HG03520 (cell line): ENCODE results near the gene NAALADL2.

Experiments used
- ATAC-seq: cut with Tn5 transposase; IDR thresholded peaks from one replicate; pipeline ENCODE4 v1.9.1; 2021; ENCODE audit warnings: mild to moderate bottlenecking, moderate library complexity; ENCODE audit not compliant: unreplicated experiment

The NAALADL2 gene

DNA sequence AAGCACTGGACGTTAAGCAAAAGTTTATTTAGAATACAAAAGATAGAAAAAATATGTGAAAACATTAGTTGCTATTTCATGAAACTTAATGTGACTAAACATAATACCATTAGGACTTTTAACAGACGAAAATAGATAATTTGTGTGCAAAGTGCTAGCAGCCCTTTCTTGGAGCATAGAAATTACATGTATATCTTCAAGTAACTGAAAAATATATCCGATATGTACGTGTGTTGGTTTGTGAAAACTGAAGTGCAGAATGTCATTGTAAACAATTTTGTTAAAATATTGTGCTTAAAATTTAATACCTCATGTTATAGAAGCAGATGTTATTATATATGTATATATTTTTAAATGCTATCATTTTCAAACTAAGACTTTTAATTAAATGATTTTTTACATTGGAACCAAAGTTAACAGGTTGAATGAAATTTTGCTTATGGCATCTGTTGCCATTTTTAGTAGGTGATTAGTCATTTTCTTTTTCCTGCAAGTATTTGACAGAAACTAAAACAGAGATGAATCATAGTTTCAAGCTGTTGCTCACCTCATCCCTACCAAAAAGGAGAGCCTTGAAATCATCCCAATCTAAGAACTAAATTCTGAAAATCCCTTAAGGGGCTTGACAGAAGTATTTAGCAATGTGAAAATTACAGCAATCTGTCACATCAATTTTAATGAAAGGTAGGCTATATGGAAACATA lies 334.8 kb downstream of the NAALADL2 start:
- no peak for ATAC-seq

DNA sequence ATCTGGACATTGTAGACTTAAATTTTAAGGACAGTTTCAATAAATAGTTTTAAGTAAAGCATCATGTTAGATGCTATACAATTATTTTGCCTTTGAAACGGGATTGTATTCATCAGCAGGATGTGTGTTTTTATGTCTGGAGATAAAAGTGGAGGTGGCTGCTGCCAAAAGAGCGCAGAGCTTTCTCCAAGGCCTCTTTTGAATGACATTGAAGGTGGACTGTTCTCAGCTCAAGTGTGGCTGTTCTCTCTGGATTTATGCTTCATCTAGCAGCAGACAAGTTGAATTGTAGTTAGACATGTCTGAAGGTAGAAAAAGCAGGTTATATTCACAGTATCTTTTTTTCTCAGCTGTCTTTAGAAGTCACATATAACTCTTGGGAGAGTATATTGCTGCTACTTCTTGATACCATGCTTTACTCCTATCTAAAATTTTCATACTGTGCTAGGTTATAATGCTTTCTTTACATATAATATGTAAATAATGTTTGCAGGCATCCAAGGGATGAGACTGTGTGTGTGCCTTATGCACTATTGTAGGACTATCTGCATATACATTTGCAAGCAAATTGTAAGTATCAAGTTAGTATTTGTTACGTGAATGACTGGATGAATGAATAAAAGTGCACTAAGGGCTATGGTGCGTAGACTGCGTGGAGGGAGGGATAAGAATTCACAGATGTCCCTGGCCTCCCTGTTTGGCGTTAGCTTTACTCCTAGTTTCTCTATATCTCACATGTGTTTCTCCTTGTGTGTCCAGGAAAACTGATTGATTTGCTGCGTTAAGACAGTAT lies 340.1 kb downstream of the NAALADL2 start:
- ATAC-seq, result no peak

DNA sequence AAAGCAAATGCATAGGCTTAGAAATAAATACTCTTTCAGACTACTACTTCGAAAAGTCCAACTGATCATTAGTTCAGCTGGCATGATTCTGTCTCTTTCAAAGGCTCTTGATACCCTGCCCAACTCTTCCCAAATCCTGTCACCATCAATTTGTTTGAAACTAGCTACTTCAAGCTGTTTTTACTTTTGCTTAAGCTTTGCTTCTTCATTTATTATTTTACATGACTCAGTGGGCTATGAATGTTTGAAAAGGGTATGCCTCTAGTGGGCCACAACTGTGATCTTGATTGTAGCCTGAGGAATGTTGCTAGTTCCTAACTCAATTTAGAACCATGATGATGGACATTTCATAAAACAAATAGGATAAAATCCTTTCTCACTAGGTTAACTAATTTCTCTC lies 340.8 kb downstream of the NAALADL2 start:
- ATAC-seq, result no peak

DNA sequence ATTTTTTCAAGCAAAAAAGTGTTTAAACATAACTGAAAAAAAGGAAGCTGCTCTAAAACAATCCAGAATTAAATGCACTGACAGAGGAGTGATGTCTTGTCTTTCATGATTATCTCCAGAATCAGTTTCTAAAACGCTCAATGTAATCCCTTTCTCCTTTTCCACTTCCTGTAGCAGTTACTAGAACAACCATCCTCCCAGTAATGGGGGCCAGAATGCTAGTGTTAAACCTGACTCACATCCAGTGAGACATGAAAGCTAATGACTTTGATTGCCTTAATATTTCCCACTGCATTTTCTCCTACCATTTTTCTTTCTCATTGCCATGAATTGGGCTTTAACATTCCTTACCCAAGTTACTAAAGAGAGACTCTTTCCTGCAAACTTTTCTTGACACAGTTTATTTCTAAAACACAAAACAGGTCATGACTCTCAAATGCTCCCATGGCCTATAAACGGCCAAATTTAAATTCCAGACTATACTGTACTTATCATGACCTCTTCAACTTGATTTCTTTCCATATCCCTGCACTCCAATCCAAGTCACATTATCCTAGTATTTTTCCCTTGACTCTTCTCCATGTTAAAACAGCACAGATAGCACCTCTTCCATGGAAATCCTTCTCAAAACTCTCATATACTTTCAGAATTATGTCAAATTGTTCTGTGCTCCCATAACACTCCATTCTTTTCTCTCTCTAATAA lies 341.4 kb downstream of the NAALADL2 start:
- no peak for ATAC-seq

DNA sequence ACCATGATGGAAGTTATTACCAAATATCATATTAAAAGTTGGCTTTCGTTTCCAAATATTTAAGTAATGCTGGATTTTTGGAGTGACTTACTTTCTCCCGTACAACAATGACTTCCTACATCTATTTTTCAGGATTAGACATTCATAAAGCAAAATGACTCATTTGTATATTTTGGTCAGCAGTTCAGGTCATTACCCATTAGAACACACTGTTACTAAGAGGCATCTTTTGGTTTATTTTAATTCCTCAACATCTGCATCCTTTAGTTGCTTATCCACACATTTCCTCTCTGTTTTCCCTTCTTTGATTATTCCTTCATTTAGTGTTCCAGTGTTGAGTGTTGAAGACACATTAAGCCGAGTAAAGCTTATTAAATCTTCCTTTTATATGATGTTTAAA lies 348.2 kb downstream of the NAALADL2 start:
- ATAC-seq, result no peak

DNA sequence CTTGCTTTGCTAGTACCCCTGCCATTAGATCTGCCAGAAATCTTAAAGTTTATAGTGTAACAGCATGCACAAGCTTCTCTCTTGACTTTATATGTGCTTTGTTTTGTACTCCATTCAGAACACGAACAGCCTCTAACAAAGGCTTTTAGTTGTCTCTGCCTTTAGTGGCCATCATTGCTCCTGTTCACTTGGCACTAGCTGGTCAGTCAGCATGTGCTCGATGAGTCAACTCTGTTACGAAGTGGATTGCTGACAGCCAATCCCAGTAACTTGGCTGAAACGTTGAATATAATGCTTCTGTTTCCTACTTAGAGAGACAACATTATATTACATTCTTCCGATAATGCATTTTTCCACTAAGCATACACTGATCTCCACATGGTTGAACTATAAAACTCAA lies 349.2 kb downstream of the NAALADL2 start:
- ATAC-seq, result no peak

DNA sequence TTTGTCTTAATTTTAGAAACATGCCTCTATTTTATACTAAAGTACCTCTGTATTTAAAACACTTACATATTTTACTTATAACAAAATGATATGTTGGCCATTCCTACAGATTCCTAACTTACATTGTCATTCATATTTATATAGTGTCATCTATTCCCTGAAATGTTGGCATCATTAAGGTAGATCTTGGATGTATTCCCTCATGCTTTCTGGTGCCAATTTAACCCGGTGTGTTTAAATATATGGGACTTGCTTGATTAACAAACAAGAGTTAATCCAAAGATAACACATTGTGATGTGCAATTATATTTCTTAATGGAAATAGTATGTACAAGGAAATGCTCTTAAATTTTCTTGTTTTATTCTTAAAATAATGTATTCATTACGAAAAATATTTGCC lies 352.3 kb downstream of the NAALADL2 start:
- ATAC-seq, result no peak

DNA sequence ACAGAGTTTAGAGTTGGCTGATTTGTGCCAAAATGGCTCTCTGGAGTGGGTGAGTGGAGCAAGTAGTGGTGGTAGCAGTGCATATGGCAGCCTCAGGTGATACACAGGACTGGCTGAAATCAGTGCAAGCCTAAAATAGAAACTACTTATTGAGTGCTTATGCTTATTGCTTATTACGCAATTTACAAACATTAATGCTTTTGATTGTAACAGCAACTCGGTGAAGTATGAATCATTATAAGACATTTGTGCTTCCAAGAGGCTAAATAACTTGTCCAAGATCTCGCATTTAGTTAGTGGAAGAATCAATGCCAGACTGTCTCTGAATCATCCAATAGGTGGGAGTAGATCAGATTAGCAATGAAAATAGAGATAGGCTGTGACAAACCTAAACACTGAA lies 353.8 kb downstream of the NAALADL2 start:
- no peak for ATAC-seq

DNA sequence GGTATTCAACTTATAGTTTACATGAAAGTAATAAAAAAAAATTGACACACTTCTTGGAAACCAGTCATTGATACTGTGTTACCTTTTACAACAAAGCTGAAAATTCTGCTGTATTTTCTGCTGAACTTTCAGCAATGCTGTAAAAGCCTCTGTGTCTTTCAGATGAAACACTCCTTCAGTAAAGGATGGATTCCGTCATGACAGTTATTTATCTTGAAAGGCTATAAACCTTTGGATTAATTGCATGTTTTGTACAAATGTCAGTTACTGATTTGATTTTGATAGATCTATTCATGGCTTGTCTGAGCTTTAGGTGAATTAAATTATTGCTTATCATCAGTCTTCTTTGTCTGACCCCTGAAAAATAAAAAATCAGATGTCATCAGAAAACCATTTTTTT lies 355.1 kb downstream of the NAALADL2 start:
- no peak for ATAC-seq

DNA sequence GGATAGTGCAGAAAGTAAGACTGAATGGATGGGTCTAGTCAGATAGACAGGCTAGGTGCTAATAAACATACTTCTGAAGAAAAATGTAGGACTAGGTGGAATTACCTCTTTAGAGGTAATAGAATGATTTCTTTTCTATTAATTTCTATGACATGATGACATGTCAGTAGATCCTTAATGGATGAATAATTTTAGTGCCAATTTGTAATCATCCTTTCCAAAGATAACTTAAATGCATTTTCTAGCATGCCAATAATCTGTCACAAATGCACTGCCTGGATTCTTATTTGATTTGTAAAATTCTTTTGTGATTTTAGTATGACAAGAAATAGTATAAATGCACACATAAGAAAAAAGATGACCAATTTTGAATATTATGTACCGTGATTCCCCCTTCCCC lies 356.7 kb downstream of the NAALADL2 start:
- no peak for ATAC-seq

DNA sequence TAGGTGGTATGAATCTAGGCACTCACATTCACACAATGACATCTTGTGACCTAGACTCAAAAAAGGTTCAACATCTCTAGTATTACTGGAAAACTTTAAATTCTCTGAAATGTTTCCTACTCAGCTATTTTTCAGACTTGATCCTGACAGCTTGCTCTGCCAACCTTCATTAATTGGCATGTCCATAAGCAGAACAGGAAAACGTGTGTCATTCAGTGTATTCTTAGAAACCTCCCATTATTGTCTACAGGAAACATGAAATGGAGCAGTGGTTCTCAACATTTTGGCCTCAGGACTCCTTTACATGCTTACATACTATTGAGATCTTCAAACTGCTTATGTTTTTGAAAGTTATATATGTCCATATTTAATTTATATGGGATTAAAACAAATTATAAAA lies 363.2 kb downstream of the NAALADL2 start:
- ATAC-seq, result no peak

DNA sequence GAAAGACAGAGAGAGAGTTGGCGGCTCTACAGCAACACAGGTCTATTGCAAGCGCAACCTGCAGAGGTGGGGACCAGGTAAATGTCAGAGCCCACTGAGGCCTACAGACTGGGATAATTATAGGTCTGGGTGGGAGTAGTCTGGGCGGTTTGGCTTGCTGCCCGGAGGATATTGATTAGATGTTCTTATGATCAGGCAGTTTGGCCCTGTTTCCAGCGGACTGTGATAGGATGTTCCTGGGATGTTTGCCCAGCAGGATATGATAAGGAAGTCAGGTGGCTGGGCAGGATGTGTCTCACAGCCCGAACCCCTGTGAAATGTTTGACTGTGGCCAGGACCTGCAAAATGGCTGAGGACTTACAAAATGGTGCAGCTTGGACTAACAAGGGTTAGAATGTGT lies 364.9 kb downstream of the NAALADL2 start:
- ATAC-seq, result no peak

DNA sequence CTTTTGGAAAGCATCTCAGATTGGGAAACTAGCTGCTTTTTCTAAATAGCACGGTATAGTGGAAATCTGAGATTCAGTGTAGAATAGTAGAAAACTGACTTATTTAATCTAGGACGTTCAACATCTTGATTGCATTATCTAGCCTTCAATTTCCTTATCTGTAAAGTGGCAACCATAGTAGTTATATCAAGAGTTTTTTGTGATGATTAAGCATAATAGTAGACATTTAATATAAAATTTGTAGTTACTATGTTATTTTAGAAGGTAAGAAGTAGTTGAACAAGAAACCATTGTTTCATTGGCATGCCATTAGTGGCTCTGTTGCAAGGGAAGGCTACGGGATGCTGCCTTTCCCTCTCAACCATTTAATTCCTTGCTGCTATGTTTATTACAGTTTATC lies 367.3 kb downstream of the NAALADL2 start:
- no peak for ATAC-seq

DNA sequence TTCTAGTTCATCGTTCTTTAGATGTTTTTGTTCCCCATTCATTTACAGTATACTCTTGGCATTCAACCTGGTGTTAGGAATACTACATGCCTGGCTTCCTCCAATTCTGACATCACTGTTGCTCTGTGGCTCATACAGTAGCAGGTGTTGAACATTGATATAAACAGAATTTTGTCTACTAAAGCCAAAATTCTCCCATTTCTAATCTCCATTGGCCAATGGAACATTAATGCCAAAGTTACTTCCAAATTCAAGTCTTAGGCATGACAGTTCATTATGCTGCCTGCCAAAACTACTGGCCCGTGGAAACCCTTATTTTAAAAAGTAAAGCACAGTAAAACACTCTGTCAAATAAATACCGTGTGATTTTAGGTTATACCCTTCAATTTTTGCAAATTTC lies 368.0 kb downstream of the NAALADL2 start:
- no peak for ATAC-seq

DNA sequence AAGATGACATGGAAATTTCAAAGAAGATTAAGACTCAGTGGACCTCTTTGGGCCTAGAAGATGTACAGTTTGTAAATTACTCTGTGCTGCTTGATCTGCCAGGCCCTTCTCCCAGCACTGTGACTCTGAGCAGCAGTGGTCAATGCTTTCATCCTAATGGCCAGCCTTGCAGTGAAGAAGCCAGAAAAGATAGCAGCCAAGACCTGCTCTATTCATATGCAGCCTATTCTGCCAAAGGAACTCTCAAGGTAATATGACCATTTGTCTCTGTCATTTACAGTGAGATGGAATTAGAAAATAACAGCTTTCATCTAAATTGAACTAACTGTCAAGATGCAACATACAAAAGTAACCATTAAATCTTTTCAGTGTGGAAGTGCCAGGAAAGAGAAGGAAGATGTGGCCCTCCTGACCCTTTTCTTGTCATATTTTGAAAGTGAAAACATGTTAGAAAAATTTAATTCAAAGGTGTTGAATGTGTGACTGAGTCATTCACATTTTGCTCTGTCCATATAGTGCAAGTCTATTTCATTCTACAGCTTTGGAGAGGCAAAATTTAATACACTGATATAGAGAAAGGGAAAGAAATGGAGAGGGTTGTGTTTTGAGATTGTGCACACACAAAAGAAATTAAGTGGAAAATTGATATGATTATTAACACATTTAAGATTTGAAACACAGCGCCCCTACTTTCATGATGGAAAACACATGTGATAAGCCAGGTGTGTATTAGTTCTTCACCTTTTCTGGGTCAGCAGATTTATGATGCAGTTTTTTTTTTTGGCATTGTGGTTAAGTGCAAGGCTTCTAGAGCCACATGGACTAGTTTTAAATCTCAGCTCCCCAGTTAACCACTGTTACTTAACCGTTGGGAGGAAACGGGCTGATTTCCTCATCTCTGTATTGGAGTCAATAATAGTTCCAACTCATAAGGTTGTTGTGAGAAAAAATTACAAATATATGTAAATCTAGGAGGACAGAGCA lies 375.1 kb downstream of the NAALADL2 start:
- no peak for ATAC-seq

DNA sequence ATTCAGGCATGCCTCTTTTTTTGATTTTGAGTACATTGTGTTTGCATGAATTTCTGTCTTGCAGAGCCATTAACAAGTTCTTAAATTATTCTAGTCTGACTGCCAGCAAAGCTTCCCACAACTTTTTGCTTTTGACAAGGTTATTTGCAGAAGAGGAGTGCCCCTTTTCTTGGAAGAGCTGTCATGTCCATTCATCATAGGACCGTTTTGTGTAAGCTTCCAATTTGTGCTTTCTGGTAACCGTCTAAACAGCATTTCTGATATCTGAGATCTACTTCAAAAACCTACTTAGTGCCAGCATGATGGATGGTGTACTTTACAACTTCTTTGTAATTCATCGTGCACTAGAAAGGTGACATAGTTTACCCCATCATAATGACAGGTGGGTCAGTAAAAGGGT lies 379.7 kb downstream of the NAALADL2 start:
- ATAC-seq, result no peak

DNA sequence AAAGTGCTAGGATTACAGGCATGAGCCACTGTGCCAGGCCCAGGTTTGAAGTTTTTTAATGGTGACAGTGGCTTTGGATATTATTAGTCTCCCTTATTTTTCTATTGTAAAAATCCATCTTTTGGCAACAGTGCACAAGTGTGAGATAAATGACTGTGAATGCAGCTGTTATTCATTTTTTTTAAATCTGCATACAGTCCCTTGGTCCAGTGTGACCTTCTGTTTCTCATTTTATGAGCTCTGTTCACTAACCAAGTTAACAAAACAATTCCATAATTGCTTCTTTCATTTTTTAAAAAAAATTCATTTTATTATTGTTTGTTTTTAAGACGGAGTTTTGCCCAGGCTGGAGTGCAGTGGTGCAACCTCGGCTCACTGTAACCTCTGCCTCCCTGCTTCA lies 381.8 kb downstream of the NAALADL2 start:
- ATAC-seq, result no peak

DNA sequence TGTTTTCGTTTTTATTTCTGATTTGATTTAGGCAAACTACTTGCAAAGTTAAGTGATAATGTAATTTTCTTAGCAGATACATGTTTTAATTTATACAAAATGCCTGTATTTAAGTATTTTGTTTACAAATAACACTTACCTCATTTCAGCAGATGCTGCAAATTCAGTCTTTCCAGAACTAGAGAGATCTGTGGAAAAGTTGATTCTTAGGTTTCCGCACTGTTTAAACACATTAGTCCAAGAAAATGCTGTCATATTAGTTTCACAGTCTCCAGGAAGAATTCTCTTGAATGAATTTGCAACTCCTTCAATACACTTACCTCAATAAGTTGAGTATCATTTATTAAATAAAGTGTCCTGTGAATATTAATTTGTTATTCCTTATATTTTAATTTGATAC lies 383.1 kb downstream of the NAALADL2 start:
- no peak for ATAC-seq

DNA sequence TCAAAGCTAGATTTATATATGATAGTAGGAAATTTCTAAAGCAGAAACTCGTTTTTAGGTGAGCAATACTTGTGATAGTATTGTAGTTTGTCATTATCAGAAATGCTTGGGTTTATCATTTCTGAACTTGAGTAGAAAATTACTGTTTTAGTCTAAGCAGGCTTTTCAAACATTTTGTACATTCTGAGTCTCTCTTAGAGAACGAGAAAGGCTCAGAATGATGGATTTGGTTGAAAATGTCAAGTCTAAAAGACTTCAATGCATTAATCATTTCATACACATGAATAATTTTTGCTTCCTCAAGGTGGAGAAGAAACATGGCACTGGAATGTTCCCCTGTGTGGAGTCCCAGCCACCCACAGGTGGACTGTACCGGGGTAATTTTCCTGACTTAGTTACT lies 387.1 kb downstream of the NAALADL2 start:
- ATAC-seq, result no peak

DNA sequence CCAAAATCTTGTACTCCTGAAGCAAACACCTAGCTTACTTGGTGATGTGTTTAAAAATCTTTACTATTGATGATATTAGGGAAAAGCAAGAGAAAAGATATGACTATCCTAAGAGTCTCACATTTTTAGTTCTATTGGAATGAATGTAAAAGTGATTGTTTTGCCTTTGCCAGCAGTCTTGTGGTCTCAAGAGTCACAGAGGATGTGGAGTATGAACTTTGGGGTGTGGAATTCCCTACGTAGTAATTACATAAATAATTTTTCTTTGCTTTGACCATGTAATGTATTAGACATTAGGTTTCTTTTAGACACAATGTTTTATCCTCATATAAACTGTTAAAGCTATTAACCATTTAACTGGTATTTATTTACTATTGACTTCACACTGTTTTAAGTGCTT lies 387.6 kb downstream of the NAALADL2 start:
- ATAC-seq, result no peak

DNA sequence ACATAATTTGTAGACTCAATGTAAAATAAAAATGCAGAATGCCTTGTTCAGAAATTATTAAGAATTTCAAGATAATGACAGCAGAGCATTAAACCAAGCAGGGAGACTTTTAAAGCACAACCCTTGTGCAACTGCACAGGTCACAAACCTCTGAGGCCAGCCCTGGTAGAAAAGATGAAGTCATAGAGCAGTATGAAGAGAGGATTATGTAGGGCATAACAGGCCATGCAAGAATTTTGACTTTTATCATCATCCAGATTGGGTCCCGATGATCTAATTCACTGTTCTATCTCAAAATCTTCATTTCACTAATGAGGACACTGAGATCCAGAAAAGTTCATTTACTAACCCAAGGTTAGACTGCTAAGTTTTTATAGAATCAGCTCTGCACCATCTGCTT lies 388.5 kb downstream of the NAALADL2 start:
- ATAC-seq, result no peak
